ENCODE results near the gene DLGAP1.

DLGAP1 gene

DNA sequence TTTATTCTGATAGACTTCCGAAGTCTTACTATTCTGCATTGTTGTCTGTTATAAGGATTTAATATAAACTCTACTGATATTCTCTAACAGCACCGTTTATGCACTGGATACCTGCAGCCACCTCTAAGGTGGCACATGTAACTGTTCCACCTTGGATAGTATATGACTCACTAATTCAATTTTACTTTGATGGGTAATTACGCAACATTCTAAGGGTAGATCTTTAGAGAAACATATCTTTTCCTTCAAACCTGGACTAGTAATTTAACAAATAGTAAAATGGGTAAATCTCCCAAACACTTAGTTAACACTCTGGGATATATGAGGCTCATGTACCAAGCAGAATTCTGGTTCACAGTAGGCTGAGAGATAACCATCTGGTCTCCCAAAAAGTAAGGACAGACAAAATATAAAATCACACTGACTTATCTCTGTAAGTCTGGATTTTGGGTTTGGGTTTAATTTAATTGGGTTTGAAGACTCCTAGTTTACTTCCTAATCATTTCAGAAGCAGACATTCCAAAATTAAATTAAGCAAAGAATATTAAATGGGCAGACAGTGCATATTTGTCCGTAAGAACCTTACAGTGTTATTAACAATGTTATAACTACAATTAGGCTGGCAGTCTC, 590.3 kb downstream of the DLGAP1 start:
- H3K36me3 ChIP-seq = no peaks in the 10 kb centered on the region
- no peaks in the 10 kb centered on the region for H3K9me3 ChIP-seq
- no peak overlapping the region for H3K4me3 ChIP-seq (ENCODE audit: low read depth in 1 of 2, low read length in 1 of 2)
- no peaks in the 10 kb centered on the region for H3K4me1 ChIP-seq (ENCODE audit: control insufficient read depth in 1 of 2, insufficient read depth in 1 of 2, low read depth in 1 of 2, low read length in 1 of 2)
- TF ChIP-seq, protein P1, sequence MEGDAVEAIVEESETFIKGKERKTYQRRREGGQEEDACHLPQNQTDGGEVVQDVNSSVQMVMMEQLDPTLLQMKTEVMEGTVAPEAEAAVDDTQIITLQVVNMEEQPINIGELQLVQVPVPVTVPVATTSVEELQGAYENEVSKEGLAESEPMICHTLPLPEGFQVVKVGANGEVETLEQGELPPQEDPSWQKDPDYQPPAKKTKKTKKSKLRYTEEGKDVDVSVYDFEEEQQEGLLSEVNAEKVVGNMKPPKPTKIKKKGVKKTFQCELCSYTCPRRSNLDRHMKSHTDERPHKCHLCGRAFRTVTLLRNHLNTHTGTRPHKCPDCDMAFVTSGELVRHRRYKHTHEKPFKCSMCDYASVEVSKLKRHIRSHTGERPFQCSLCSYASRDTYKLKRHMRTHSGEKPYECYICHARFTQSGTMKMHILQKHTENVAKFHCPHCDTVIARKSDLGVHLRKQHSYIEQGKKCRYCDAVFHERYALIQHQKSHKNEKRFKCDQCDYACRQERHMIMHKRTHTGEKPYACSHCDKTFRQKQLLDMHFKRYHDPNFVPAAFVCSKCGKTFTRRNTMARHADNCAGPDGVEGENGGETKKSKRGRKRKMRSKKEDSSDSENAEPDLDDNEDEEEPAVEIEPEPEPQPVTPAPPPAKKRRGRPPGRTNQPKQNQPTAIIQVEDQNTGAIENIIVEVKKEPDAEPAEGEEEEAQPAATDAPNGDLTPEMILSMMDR (IDR thresholded peaks at IDR 0.05) = no peak
- H3K27ac ChIP-seq = no peak overlapping the region
- H3K27me3 ChIP-seq = no peaks in the 10 kb centered on the region

DNA sequence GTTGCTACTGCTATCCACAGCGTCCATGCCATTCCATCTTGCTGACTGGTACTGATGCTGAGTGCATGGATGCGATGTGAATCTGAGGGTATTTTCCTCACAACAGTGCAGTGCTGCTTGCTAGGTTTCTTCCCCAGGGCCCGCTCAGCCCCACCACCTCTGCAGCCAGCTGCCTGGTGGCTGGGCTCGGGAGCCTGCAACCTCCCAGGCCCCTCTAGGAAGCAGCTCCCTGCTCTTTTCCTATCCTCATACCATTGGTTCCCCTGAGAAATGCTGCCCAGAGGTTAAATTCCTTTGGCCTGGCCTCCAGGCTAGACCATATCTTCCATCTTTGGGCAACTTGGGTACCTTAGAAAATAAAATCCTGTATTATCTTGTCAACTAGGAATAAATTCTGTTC, 591.5 kb downstream of the DLGAP1 start:
- Histone ChIP-seq H3K27ac (no peak overlapping the region), H3K36me3 (no peaks in the 10 kb centered on the region), H3K4me1 (ENCODE audit: control insufficient read depth in 1 of 2, insufficient read depth in 1 of 2, low read depth in 1 of 2, low read length in 1 of 2) (no peaks in the 10 kb centered on the region), H3K4me3 (ENCODE audit: low read depth in 1 of 2, low read length in 1 of 2) (no peak overlapping the region), H3K27me3 (no peaks in the 10 kb centered on the region), H3K9me3 (no peaks in the 10 kb centered on the region)
- TF ChIP-seq, protein P1 (IDR thresholded peaks at IDR 0.05) = no peak

DNA sequence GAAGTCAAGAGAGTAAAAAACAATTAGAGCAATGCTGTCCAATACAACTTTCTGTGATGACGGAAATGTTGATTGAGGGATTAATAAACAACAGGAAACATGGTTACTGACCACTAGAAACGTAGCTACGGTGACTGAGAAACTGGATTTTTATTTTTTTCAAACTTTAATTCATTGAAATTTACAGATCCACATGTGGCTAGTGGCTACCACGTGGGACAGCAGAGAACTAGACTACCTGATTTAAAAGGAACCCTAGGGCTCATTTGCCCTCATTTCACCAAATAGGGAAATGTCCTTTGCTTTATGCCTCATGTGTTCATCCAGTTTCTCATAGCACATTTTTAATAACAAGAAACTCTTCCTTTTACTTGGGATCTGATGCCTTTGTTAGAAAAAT, 592.1 kb downstream of the DLGAP1 start:
- H3K27me3 ChIP-seq = no peaks in the 10 kb centered on the region
- H3K27ac ChIP-seq = no peak overlapping the region
- no peaks in the 10 kb centered on the region for H3K4me1 ChIP-seq (ENCODE audit: control insufficient read depth in 1 of 2, insufficient read depth in 1 of 2, low read depth in 1 of 2, low read length in 1 of 2)
- TF ChIP-seq, protein P1 (IDR thresholded peaks at IDR 0.05) = no peak
- no peaks in the 10 kb centered on the region for H3K36me3 ChIP-seq
- no peak overlapping the region for H3K4me3 ChIP-seq (ENCODE audit: low read depth in 1 of 2, low read length in 1 of 2)
- H3K9me3 ChIP-seq = no peaks in the 10 kb centered on the region

DNA sequence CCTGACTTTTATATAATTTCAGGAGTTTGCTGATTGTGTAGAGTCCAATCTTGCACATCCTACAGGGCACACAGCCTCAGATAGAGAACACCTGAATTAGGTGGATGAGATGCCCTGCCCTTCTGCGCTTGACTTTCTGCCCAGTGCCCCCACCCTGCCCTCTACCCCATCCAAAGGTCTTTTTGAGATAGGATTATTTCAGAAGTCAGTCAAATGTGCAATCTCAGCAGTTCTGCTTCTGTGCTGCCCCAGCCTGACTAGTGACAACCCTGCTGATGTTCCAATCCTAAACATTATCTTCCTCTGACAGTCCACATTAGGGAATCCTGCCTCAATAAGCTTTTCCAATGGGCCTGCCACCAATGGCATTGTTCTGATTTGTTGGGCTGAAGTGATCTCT, 593.6 kb downstream of the DLGAP1 start:
- H3K4me3 ChIP-seq (ENCODE audit: low read depth in 1 of 2, low read length in 1 of 2) = no peak overlapping the region
- TF ChIP-seq, protein P1 (IDR thresholded peaks at IDR 0.05) = no peak
- no peak overlapping the region for H3K27ac ChIP-seq
- no peaks in the 10 kb centered on the region for H3K9me3 ChIP-seq
- no peaks in the 10 kb centered on the region for H3K36me3 ChIP-seq
- H3K4me1 ChIP-seq (ENCODE audit: control insufficient read depth in 1 of 2, insufficient read depth in 1 of 2, low read depth in 1 of 2, low read length in 1 of 2) = no peaks in the 10 kb centered on the region
- no peaks in the 10 kb centered on the region for H3K27me3 ChIP-seq

DNA sequence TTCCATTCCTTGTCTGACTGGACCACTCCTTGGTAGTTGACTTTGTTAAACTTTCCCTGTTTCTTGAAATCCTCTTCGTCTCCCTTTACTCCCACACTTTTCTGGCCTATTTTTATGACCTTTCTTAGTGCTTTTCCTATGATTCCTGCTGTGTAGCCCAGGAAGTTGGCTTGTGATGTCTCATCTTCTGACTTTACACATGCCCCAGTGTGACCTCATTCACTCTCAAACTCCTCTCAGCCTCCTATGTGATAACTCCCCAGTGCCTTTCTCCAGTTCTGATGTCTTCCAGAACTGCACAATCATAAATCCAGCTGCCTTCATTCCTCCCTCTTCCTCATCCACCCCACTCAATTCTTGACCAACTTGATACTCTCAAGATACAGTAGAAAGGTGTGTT, 597.6 kb downstream of the DLGAP1 start:
- H3K27ac ChIP-seq = no peak overlapping the region
- H3K4me1 ChIP-seq (ENCODE audit: control insufficient read depth in 1 of 2, insufficient read depth in 1 of 2, low read depth in 1 of 2, low read length in 1 of 2) = no peaks in the 10 kb centered on the region
- TF ChIP-seq, protein P1 (IDR thresholded peaks at IDR 0.05) = no peak
- no peaks in the 10 kb centered on the region for H3K36me3 ChIP-seq
- H3K27me3 ChIP-seq = no peaks in the 10 kb centered on the region
- H3K9me3 ChIP-seq = no peaks in the 10 kb centered on the region
- H3K4me3 ChIP-seq (ENCODE audit: low read depth in 1 of 2, low read length in 1 of 2) = no peak overlapping the region

DNA sequence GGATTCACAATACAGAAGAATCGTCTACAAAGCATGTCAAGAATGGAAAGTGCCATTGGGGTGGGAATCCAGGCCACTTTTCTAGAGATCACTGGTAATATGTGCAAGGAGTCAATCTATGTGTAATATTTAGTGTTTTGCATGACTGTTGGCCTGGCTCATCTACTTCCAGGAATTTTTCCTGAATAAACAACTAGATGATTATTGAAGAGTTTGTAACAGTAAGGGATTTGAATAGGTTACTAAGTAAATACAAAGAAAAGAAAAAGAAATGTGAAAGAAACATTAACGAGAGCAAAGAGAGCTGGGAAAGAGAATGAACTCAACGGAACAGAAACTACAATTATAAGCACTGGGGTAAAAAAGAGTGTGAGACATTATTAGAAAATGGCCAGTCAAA, 599.1 kb downstream of the DLGAP1 start:
- Histone ChIP-seq H3K4me3 (ENCODE audit: low read depth in 1 of 2, low read length in 1 of 2) (no peak overlapping the region), H3K9me3 (no peaks in the 10 kb centered on the region), H3K36me3 (no peaks in the 10 kb centered on the region), H3K4me1 (ENCODE audit: control insufficient read depth in 1 of 2, insufficient read depth in 1 of 2, low read depth in 1 of 2, low read length in 1 of 2) (no peaks in the 10 kb centered on the region), H3K27me3 (no peaks in the 10 kb centered on the region), H3K27ac (no peak overlapping the region)
- TF ChIP-seq, protein P1 (IDR thresholded peaks at IDR 0.05) = no peak

Data from neutrophil (primary cell).